HEK293 (cell line): Measurements from ENCODE around the gene TRAK2.

Experiments used
- CTCF ChIP-seq: fragments of 450-650 bp; formaldehyde crosslinking; IDR thresholded peaks from 2 replicates; pipeline ENCODE4 v1.5.1; 2016; ENCODE audit warnings: missing biosample characterization, missing genetic modification characterization
- EGR2 ChIP-seq: fragments of 450-650 bp; formaldehyde crosslinking; IDR thresholded peaks from 2 replicates; pipeline ENCODE4 v1.5.1; 2016; ENCODE audit warnings: low read depth, missing biosample characterization, missing genetic modification characterization
- SP2 ChIP-seq: fragments of 450-650 bp; formaldehyde crosslinking; IDR thresholded peaks from 2 replicates; pipeline ENCODE4 v1.5.1; 2016; ENCODE audit warnings: missing biosample characterization, missing genetic modification characterization
- SP3 ChIP-seq: fragments of 450-650 bp; formaldehyde crosslinking; IDR thresholded peaks from 2 replicates; pipeline ENCODE4 v1.5.1; 2016; ENCODE audit warnings: missing biosample characterization, missing genetic modification characterization
- ZBTB8A ChIP-seq: fragments of 450-650 bp; formaldehyde crosslinking; IDR thresholded peaks from 2 replicates; pipeline ENCODE4 v1.5.1; 2016; ENCODE audit warnings: missing biosample characterization, missing genetic modification characterization
- ZNF266 ChIP-seq: fragments of 450-650 bp; formaldehyde crosslinking; IDR thresholded peaks from 2 replicates; pipeline ENCODE4 v1.5.1; 2016; ENCODE audit warnings: missing biosample characterization, missing genetic modification characterization, low read depth
- ZNF341 ChIP-seq: fragments of 450-650 bp; formaldehyde crosslinking; IDR thresholded peaks from 2 replicates; pipeline ENCODE4; 2016; ENCODE audit warnings: low read depth, missing biosample characterization, missing genetic modification characterization
- ZNF510 ChIP-seq: fragments of 450-650 bp; formaldehyde crosslinking; IDR thresholded peaks from 2 replicates; pipeline ENCODE4 v1.5.1; 2018; ENCODE audit warnings: mild to moderate bottlenecking, missing genetic modification characterization, missing biosample characterization; ENCODE audit not compliant: insufficient replicate concordance
- ZNF664 ChIP-seq: fragments of 450-650 bp; formaldehyde crosslinking; IDR thresholded peaks from 2 replicates; pipeline ENCODE4 v1.5.1; 2016; ENCODE audit warnings: missing biosample characterization, missing genetic modification characterization
- ZNF843 ChIP-seq: fragments of 450-650 bp; formaldehyde crosslinking; IDR thresholded peaks from 2 replicates; pipeline ENCODE4 v1.5.1; 2016; ENCODE audit warnings: missing biosample characterization, missing genetic modification characterization
- TF ChIP-seq, protein P1 (sequence below): fragments of 450-650 bp; formaldehyde crosslinking; IDR thresholded peaks from 2 replicates; pipeline ENCODE4 v1.5.1; 2016; ENCODE audit warnings: missing biosample characterization, missing genetic modification characterization, low read depth

- TF ChIP-seq ZNF843 (tag by site-specific recombination) (no peak), CTCF (no peak), ZBTB8A (tag by site-specific recombination) (no peak), ZNF510 (tag by site-specific recombination) (no peak), ZNF341 (tag by site-specific recombination) (no peak), EGR2 (tag by site-specific recombination) (no peak), ZNF266 (tag by site-specific recombination) (no peak), SP2 (tag by site-specific recombination) (no peak), SP3 (no peak), ZNF664 (tag by site-specific recombination) (no peak)
- TF ChIP-seq, protein P1, sequence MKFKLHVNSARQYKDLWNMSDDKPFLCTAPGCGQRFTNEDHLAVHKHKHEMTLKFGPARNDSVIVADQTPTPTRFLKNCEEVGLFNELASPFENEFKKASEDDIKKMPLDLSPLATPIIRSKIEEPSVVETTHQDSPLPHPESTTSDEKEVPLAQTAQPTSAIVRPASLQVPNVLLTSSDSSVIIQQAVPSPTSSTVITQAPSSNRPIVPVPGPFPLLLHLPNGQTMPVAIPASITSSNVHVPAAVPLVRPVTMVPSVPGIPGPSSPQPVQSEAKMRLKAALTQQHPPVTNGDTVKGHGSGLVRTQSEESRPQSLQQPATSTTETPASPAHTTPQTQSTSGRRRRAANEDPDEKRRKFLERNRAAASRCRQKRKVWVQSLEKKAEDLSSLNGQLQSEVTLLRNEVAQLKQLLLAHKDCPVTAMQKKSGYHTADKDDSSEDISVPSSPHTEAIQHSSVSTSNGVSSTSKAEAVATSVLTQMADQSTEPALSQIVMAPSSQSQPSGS (tag by site-specific recombination): no peak
Measured at GRCh38 chr2:201329409-201329808, 121.8 kb downstream of the TRAK2 start.
